Gastrocnemius medialis (tissue), 4 donors: Measurements from ENCODE around the gene MAPKAP1.

Source experiments
- CTCF ChIP-seq, 5 experiments: fragments of 450-650 bp in 3 of 5; fragments of 200-600 bp in 2 of 5; sonication (generic) in 2 of 5; IDR thresholded peaks in 4 of 5; conservative IDR thresholded peaks in 1 of 5; 1 replicate in 4 of 5; 2 replicates in 1 of 5; pipeline ENCODE4 v1.5.1; 2016 to 2019; ENCODE audit warnings: antibody characterized with exemption in 5 of 5, mild to moderate bottlenecking in 3 of 5, moderate library complexity in 3 of 5
- POLR2A ChIP-seq, 2 donors: fragments of 450-650 bp; IDR thresholded peaks; one replicate each; pipeline ENCODE4 v1.6.1; 2017; ENCODE audit warnings: antibody characterized with exemption in 2 of 2, mild to moderate bottlenecking in 2 of 2, moderate library complexity in 2 of 2

GRCh38 chr9:125634040-125634717, 72.8 kb downstream of the MAPKAP1 start:
- TF ChIP-seq CTCF (IDR thresholded peaks at IDR 0.05 in 4 of 5, conservative IDR thresholded peaks at IDR 0.05 in 1 of 5) (no peak), POLR2A (IDR thresholded peaks at IDR 0.05) (no peak)
